SH-SY5Y (cell line): ENCODE data around the gene OLFM1.

ENCODE experiments used
- GATA2 ChIP-seq: IDR thresholded peaks from 2 replicates; pipeline ENCODE4 v1.6.1; 2011; ENCODE audit warnings: mild to moderate bottlenecking, low read depth, low read length
- GATA3 ChIP-seq: IDR thresholded peaks from 2 replicates; pipeline ENCODE4 v1.6.1; 2011; ENCODE audit warnings: low read depth, mild to moderate bottlenecking, low read length, moderate library complexity

DNA sequence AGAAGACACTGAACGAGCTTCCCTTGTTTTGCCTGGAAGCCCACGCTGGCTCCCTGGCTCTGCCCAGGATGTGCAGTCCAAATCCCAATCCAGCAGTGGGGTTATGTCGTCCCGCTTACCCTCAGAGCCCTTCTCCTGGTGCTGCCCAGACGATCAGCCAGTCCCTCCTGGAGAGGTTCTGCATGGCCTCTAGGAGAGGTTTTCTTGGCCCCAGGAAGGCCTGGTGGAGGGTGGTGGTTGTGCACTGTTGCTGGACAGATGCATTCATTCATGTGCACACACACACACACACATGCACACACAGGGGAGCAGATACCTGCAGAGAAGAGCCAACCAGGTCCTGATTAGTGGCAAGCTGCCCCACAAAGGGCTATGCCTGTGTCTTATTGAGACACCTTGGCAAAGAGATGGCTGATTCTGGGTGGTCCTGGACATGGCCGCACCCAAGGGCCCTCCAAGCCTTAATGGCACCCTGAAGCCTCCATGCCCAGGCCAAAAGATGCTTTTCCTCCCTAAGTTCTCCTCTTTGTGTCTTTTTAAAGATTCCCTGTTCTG, 10.5 kb upstream of the OLFM1 start:
- no peak for TF ChIP-seq GATA2
- TF ChIP-seq GATA3 = no peak
